ENCODE measurements around the gene INHBC.
"Not testable (repeated sequence)": the region's sequence is repeated elsewhere in the genome, so short reads cannot be mapped to it uniquely, and the experiment has no call there.

The INHBC gene

DNA sequence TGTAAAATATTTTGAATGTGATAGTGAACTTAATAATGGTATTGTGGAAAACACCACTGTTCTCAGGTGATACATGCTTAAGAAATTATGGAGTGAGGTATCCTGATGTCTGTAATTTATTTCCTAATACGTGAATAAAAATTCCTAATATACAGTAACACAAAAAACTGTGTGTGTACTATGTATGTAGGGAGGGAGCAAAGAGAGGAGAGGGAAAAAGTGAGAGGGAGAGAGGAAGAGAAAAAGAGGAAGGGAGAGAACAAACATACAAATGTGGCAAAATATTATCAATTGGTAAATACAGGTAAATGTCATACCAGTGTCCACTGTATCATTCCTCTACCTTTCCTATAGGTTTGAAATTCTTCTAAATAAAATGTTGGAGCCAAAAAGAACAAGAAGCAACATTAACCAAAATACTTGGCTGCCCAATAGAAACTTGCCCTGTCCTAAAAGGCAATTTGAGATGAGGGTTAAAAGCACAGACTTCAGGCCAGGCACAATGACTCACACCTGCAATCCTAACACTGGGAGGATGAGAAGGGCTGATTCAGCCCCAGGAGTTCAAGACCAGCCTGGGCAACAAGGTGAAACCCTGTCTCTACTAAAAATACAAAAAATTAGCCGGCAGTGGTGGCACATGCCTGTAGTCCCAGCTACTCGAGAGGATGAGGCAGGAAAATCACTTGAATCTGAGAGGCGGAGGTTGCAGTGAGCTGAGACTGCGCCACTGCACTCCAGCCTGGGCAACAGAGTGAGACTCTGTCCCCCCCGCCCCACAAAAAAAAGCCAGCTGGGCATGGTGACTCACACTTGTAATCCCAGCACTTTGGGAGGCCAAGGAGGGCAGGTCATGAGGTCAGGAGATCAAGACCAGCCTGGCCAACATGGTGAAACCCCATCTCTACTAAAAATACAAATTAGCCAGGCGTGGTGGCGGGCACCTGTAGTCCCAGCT lies 18.3 kb upstream of the INHBC start:
- no peak for TF ChIP-seq GABPA (IDR thresholded peaks at IDR 0.05; ENCODE audit: low read depth)
- Histone ChIP-seq H3K27ac (replicated peaks) (no peak overlapping the region), H3K27me3 (ENCODE audit: insufficient read depth, poor library complexity, severe bottlenecking) (no peaks in the 10 kb centered on the region), H3K4me3 (replicated peaks; ENCODE audit: insufficient read depth, low read length) (no peak overlapping the region)
- DNase-seq (ENCODE audit: low read depth in 1 of 2, low spot score in 1 of 2): no peak

DNA sequence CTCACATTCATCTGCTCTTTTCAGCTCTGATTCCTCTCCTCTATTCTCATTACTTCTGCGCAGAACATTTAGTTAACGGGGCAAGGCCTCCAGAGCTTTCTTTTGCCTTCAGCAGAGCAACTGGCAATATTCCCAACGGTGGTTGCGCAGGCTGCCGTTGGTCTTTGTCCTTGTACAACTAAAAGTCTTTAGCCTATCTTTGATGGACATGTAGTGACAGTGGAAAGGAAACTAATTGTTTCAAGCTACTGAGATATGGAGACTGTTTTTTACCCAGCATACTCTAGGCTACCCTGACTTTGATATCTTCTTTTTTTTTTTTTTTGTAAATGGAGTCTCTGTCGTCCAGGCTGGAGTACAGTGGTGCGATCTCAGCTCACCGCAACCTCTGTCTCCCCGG lies 16.3 kb upstream of the INHBC start:
- DNase-seq (ENCODE audit: low read depth in 1 of 2, low spot score in 1 of 2): no peak
- TF ChIP-seq, protein P1, sequence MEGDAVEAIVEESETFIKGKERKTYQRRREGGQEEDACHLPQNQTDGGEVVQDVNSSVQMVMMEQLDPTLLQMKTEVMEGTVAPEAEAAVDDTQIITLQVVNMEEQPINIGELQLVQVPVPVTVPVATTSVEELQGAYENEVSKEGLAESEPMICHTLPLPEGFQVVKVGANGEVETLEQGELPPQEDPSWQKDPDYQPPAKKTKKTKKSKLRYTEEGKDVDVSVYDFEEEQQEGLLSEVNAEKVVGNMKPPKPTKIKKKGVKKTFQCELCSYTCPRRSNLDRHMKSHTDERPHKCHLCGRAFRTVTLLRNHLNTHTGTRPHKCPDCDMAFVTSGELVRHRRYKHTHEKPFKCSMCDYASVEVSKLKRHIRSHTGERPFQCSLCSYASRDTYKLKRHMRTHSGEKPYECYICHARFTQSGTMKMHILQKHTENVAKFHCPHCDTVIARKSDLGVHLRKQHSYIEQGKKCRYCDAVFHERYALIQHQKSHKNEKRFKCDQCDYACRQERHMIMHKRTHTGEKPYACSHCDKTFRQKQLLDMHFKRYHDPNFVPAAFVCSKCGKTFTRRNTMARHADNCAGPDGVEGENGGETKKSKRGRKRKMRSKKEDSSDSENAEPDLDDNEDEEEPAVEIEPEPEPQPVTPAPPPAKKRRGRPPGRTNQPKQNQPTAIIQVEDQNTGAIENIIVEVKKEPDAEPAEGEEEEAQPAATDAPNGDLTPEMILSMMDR (IDR thresholded peaks at IDR 0.05; ENCODE audit: insufficient read depth, low read length): no peak
- no peak overlapping the region for H3K4me3 ChIP-seq (replicated peaks; ENCODE audit: insufficient read depth, low read length)
- H3K27ac ChIP-seq (replicated peaks): no peak overlapping the region
- H3K27me3 ChIP-seq (ENCODE audit: insufficient read depth, poor library complexity, severe bottlenecking): no peaks in the 10 kb centered on the region

DNA sequence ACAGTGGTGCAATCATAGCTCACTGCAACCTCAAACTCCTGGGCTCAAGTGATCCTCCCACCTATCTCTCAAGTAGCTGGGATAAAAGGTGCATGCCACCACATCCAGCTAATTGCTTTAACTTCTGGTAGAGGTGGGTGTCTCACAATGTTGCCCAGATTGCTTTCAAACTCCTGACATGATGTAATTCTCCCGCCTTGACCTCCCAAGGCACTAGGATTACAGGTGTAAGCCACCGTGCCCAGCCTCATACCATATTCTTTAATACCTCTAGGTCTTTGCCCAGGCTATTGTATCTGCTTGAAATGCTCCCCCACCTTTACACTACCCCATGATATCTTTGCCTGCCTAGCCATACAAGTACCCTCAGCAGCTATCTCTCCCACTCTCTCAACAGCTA lies 15.1 kb upstream of the INHBC start:
- Histone ChIP-seq H3K27ac (replicated peaks) (no peak overlapping the region), H3K4me3 (replicated peaks; ENCODE audit: insufficient read depth, low read length) (no peak overlapping the region), H3K27me3 (ENCODE audit: insufficient read depth, poor library complexity, severe bottlenecking) (no peaks in the 10 kb centered on the region)
- TF ChIP-seq, protein P2, sequence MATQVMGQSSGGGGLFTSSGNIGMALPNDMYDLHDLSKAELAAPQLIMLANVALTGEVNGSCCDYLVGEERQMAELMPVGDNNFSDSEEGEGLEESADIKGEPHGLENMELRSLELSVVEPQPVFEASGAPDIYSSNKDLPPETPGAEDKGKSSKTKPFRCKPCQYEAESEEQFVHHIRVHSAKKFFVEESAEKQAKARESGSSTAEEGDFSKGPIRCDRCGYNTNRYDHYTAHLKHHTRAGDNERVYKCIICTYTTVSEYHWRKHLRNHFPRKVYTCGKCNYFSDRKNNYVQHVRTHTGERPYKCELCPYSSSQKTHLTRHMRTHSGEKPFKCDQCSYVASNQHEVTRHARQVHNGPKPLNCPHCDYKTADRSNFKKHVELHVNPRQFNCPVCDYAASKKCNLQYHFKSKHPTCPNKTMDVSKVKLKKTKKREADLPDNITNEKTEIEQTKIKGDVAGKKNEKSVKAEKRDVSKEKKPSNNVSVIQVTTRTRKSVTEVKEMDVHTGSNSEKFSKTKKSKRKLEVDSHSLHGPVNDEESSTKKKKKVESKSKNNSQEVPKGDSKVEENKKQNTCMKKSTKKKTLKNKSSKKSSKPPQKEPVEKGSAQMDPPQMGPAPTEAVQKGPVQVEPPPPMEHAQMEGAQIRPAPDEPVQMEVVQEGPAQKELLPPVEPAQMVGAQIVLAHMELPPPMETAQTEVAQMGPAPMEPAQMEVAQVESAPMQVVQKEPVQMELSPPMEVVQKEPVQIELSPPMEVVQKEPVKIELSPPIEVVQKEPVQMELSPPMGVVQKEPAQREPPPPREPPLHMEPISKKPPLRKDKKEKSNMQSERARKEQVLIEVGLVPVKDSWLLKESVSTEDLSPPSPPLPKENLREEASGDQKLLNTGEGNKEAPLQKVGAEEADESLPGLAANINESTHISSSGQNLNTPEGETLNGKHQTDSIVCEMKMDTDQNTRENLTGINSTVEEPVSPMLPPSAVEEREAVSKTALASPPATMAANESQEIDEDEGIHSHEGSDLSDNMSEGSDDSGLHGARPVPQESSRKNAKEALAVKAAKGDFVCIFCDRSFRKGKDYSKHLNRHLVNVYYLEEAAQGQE (IDR thresholded peaks at IDR 0.05; ENCODE audit: insufficient replicate concordance, low read depth): no peak
- TF ChIP-seq, protein P1 (IDR thresholded peaks at IDR 0.05; ENCODE audit: insufficient read depth, low read length): no peak
- no peak for TF ChIP-seq SPI1 (IDR thresholded peaks at IDR 0.05; ENCODE audit: borderline replicate concordance, low read depth)
- no peak for TF ChIP-seq POLR2AphosphoS5 (IDR thresholded peaks at IDR 0.05; ENCODE audit: low read depth)
- no peak for TF ChIP-seq GABPA (IDR thresholded peaks at IDR 0.05; ENCODE audit: low read depth)
- DNase-seq (ENCODE audit: low read depth in 1 of 2, low spot score in 1 of 2): no peak

DNA sequence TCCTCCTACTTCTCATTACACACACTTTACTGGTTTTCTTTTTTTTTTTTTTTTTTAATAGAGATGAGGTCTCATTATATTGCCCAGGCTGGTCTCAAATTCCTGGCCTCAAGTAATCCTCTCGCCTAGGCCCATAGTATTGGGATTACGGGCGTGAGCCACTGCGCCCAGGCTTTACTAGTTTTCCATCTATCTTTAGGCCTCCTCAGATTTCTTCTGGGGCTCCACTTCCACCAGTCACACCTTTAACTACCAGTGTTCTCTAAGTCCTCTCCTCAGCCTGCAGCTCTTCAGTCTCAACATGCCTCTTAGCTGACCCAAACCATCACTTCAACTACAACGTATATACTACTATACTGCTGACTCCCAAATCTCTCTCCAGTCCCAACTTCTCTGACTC lies 14.1 kb upstream of the INHBC start:
- Histone ChIP-seq H3K27ac (replicated peaks) (no peak overlapping the region), H3K4me3 (replicated peaks; ENCODE audit: insufficient read depth, low read length) (no peak overlapping the region), H3K27me3 (ENCODE audit: insufficient read depth, poor library complexity, severe bottlenecking) (no peaks in the 10 kb centered on the region)
- TF ChIP-seq, protein P1 (IDR thresholded peaks at IDR 0.05; ENCODE audit: insufficient read depth, low read length): no peak
- TF ChIP-seq, protein P2 (IDR thresholded peaks at IDR 0.05; ENCODE audit: insufficient replicate concordance, low read depth): no peak
- TF ChIP-seq GABPA (IDR thresholded peaks at IDR 0.05; ENCODE audit: low read depth): no peak
- TF ChIP-seq SPI1 (IDR thresholded peaks at IDR 0.05; ENCODE audit: borderline replicate concordance, low read depth): no peak
- TF ChIP-seq POLR2AphosphoS5 (IDR thresholded peaks at IDR 0.05; ENCODE audit: low read depth): no peak
- DNase-seq (ENCODE audit: low read depth in 1 of 2, low spot score in 1 of 2): no peak

DNA sequence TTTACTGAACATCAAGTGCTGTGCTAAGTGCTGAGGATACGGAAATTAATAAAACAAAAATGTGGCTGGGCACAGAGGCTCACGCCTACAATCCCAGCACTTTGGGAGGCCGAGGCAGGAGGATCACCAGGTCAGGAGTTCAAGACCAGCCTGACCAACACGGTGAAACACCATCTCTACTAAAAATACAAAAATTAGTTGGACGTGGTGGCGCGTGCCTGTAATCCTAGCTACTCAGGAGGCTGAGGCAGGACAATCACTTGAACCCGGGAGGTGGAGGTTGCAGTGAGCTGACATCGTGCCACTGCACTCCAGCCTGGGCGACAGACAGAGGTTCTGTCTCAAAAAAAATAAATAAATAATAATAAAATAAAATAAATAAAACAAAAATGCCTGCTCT lies 7.6 kb upstream of the INHBC start:
- H3K27me3 ChIP-seq (ENCODE audit: insufficient read depth, poor library complexity, severe bottlenecking); H3K4me3 ChIP-seq (replicated peaks; ENCODE audit: insufficient read depth, low read length); H3K27ac ChIP-seq (replicated peaks); DNase-seq (ENCODE audit: low read depth in 1 of 2, low spot score in 1 of 2): not testable (repeated sequence)

All from HL-60 (cell line).